Right lobe of liver (tissue), 4 donors: ENCODE measurements around the gene APCDD1L.

Source experiments
- CTCF ChIP-seq, 4 donors: fragments of 200-600 bp in 3 of 4; fragments of 450-650 bp in 1 of 4; IDR thresholded peaks; one replicate each; pipeline versions ENCODE4 v1.5.1 to v1.8.0; 2016 to 2022; ENCODE audit warnings: antibody characterized with exemption in 4 of 4, mild to moderate bottlenecking in 2 of 4
- POLR2A ChIP-seq: fragments of 450-650 bp; IDR thresholded peaks from one replicate; pipeline ENCODE4 v1.6.1; 2017; ENCODE audit warnings: antibody characterized with exemption, mild to moderate bottlenecking
- donor health status: DM: no; HTN: no; CAD: no.
- donor health status: DM: no; HTN: no; CAD: no.
- donor health status: DM: no; HTN: yes; CAD: no.

GRCh38 chr20:58440021-58440767 is 75.0 kb downstream of the APCDD1L start:
- TF ChIP-seq POLR2A (no peak), CTCF (IDR thresholded peaks at IDR 0.05) (no peak)
